ENCODE data around the gene VKORC1L1. TPM values are rescaled to one million over a fixed set of nuclear protein-coding genes. Genes with fewer than 3 reads are reported as not detected.

Gene VKORC1L1
- total RNA-seq, 1 experiment from 2014 or later, result 29.4 TPM

GRCh38 chr7:65925040-65925439 lies 52.2 kb downstream of the VKORC1L1 start:
- no peaks in the 10 kb centered on the region for H3K27me3 Mint-ChIP-seq (ENCODE audit: low read depth)
- no peak overlapping the region for H3K4me3 Mint-ChIP-seq
- Histone ChIP-seq H4K5ac (ENCODE audit: insufficient read length, low read depth, low read length) (no peak overlapping the region), H2BK12ac (ENCODE audit: insufficient read length, low read depth, low read length) (no peak overlapping the region), H4K91ac (ENCODE audit: insufficient read length, low read depth, low read length) (no peak overlapping the region), H3K79me2 (ENCODE audit: insufficient read depth, low read length) (0 out of 2 replicates have a peak, but pooled peaks cover 1% of the 10 kb centered on the region), H3K27me3 (ENCODE audit: insufficient read depth, low read length) (no peaks in the 10 kb centered on the region), H2AK5ac (ENCODE audit: insufficient read length, low read length) (no peak overlapping the region), H4K20me1 (ENCODE audit: control insufficient read depth, insufficient read depth, insufficient read length) (no peaks in the 10 kb centered on the region), H3K56ac (ENCODE audit: insufficient read length, low read depth, low read length) (no peak overlapping the region), H2BK20ac (ENCODE audit: low read depth, low read length, poor library complexity, severe bottlenecking) (no peak overlapping the region), H3K23me2 (ENCODE audit: insufficient read length, low read depth, low read length, poor library complexity, severe bottlenecking) (no peaks in the 10 kb centered on the region), H3K9me3 (ENCODE audit: control insufficient read depth, low read depth, low read length) (no peaks in the 10 kb centered on the region), H2BK5ac (ENCODE audit: insufficient read length, low read length) (no peak overlapping the region), H3K79me1 (ENCODE audit: insufficient read depth, low read depth, low read length, poor library complexity, severe bottlenecking) (no peaks in the 10 kb centered on the region), H3K18ac (ENCODE audit: insufficient read length, low read depth, low read length) (no peak overlapping the region), H3K27ac (ENCODE audit: insufficient read length, low read depth, low read length) (no peak overlapping the region), H2BK15ac (ENCODE audit: low read depth, low read length) (no peak overlapping the region), H2AFZ (ENCODE audit: low read length) (no peak overlapping the region), H3K23ac (ENCODE audit: insufficient read length, low read depth, low read length) (no peak overlapping the region), H4K8ac (replicated peaks; ENCODE audit: insufficient read length, low read depth, low read length) (no peak overlapping the region), H3K4me1 (ENCODE audit: insufficient read depth, low read length) (no peaks in the 10 kb centered on the region; the same call in 1 of the 2 replicates), H3K9ac (ENCODE audit: extremely low read depth, insufficient read length, low read length) (no peak overlapping the region), H2BK120ac (ENCODE audit: low read depth, low read length, poor library complexity, severe bottlenecking) (no peak overlapping the region), H3K4me2 (ENCODE audit: insufficient read depth, insufficient read length, low read length) (no peak overlapping the region), H3T11ph (ENCODE audit: low read length) (no peak overlapping the region), H3K14ac (ENCODE audit: insufficient read depth, low read length) (no peak overlapping the region), H3K4ac (ENCODE audit: low read depth, low read length) (no peak overlapping the region)
- no peak for DNase-seq
- peaks cover under 1 to 5% of the 10 kb centered on the region in 2 experiments; a peak in 2 of 4 replicates for H3K4me1 Mint-ChIP-seq
- H3K27ac Mint-ChIP-seq, result no peak overlapping the region
- WGBS (ENCODE audit: extremely low coverage, insufficient read length, low lambda C conversion rate), result no CpG with 5 or more reads among the region's 3 CpGs
- TF ChIP-seq, protein P1, sequence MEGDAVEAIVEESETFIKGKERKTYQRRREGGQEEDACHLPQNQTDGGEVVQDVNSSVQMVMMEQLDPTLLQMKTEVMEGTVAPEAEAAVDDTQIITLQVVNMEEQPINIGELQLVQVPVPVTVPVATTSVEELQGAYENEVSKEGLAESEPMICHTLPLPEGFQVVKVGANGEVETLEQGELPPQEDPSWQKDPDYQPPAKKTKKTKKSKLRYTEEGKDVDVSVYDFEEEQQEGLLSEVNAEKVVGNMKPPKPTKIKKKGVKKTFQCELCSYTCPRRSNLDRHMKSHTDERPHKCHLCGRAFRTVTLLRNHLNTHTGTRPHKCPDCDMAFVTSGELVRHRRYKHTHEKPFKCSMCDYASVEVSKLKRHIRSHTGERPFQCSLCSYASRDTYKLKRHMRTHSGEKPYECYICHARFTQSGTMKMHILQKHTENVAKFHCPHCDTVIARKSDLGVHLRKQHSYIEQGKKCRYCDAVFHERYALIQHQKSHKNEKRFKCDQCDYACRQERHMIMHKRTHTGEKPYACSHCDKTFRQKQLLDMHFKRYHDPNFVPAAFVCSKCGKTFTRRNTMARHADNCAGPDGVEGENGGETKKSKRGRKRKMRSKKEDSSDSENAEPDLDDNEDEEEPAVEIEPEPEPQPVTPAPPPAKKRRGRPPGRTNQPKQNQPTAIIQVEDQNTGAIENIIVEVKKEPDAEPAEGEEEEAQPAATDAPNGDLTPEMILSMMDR (conservative IDR thresholded peaks at IDR 0.05), result no peak
- no peaks in the 10 kb centered on the region; a peak in 1 of 7 replicates for H3K36me3 Mint-ChIP-seq (ENCODE audit: insufficient read depth in 1 of 3, low read depth in 3 of 3)
- no peaks in the 10 kb centered on the region for H3K9me3 Mint-ChIP-seq

All from H9 (cell line).